Measurements from ENCODE around the gene RIOK3.
"Not testable (repeated sequence)": the region's sequence is repeated elsewhere in the genome, so short reads cannot be mapped to it uniquely, and the experiment has no call there.

RIOK3 gene

GRCh38 chr18:23495723-23496440 is 42.8 kb downstream of the RIOK3 start:
- DNase-seq (ENCODE audit: low spot score) = no peak

GRCh38 chr18:23498117-23498516 is 45.0 kb downstream of the RIOK3 start:
- no peak for DNase-seq (ENCODE audit: low spot score)

- peak; percentile 65 for DNase-seq (ENCODE audit: low spot score)
Measured at GRCh38 chr18:23498877-23499276, 45.8 kb downstream of the RIOK3 start.

- DNase-seq (ENCODE audit: low spot score) = no peak
Measured at GRCh38 chr18:23499291-23499781, 46.2 kb downstream of the RIOK3 start.

- DNase-seq (ENCODE audit: low spot score) = no peak
Measured at GRCh38 chr18:23501626-23502025, 48.5 kb downstream of the RIOK3 start.

DNA sequence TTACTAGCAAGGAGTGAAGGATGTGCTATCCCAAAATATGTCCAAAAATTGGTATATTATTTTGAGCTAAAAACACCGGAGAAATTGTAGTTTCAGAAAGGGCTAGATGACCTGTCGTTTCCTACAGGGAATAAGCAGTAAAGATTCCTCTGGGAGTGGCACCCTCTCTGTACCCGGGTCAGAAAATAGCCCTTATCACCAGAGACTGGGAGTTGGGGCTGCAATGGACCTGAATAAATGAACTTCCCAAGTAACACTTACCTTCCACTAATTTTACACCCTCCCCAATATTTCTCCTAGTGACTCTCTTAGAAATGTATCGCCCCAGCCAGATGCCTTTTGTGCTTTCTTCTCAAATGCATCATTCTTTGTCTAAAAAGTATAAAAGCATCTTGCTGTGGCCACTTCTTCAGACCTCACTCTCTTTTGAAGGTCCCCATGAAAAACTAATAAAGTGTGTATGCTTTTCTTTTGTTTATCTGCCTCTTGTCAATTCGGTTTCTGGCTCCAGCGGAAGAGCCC is 49.5 kb downstream of the RIOK3 start:
- no peak for DNase-seq (ENCODE audit: low spot score)

- DNase-seq (ENCODE audit: low spot score) = peak; percentile 97
Measured at GRCh38 chr18:23503038-23503962, 50.2 kb downstream of the RIOK3 start, which contains the start of gene RMC1. Gene RMC1 (plus strand): TSS chr18:23503511. CDS start chr18:23503619, 108 bp downstream.

GRCh38 chr18:23503963-23504344 is 50.9 kb downstream of the RIOK3 start:
- no peak for DNase-seq (ENCODE audit: low spot score)

DNA sequence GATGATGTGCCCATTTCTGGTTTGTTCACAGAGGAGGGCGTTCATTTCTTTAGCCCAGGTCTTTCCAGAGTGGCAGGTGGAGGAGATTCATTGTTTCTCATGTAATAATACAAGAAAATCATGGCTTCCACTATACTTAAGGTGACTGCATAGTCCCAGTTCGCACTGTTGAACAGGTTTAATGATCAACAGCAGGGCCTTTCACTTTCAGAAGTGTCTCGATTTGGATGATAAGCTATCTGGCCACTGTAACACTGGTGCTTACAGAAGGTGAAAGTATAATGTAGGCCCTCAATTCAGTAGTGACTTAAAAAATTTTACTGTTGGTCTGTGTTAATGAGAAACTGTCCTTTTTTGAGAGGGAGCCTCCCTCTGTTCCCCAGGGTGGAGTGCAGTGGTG is 51.6 kb downstream of the RIOK3 start:
- no peak for DNase-seq (ENCODE audit: low spot score)

- DNase-seq (ENCODE audit: low spot score) = no peak
Measured at GRCh38 chr18:23506393-23506792, 53.3 kb downstream of the RIOK3 start.

- not testable (repeated sequence) for DNase-seq (ENCODE audit: low spot score)
Measured at GRCh38 chr18:23510923-23511322, 57.8 kb downstream of the RIOK3 start.

DNA sequence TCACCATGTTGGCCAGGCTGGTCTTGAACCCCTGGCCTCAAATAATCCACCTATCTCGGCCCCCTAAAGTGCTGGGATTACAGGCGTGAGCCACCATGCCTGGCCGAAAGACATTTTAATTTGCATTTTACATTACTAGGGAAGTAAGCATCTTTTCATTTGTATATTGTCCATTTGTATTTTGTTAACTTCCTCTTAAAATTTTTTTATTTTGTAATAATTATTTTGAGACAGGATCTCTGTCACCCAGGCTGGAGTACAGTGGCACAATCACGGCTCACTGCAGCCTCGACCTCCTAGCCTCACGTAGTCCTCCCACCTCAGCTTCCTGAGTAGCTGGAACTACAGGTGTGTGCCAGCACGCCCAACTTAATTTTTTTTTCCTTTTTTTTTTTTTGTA is 59.1 kb downstream of the RIOK3 start:
- not testable (repeated sequence) for DNase-seq (ENCODE audit: low spot score)

DNA sequence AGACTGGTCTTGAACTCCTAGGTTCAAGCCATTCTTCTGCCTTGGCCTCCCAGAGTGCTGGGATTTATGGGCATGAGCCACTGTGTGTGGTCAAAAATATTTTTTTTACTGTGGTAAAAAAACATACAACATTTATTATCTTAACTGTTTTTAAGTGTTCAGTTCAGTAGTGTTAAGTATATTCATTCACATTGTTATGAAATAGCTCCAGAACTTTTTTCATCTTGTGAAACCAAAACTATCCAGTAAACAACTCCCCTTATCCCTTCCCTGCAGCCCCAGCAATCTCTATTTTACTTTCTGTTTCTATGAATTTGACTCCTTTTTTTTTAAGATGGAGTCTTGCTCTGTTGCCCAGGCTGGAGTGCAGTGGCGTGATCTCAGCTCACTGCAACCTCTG is 59.6 kb downstream of the RIOK3 start:
- DNase-seq (ENCODE audit: low spot score) = no peak

DNA sequence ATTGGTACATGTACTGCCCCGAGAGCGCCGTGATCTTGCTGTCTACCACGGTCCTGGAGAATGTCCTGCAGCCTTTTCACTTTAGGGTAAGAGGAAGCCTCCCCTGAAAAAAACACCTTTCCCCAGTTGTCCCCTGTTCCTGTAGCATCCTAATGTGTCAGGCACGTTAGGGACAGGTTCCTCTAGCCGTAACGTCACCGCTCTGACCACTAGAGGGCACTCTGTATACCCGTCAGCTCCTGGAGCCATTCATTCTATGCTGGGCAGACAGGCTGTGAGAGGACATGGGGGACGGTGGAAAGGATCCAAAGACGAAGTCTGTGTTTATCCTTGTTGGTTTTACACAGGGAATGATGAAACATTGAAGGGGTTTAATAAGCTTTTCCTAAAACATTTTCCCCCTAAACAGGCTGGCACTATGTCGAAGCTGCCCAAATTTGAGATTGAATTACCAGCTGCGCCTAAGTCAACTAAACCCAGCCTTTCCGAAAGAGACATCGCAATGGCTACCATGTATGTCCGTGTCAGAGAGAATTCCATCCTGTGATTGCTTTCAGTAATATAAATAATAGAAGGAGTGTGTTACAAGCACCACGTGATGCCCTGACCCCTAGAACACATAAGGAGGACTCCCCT is 62.9 kb downstream of the RIOK3 start:
- DNase-seq (ENCODE audit: low spot score) = peak; percentile 81

DNA sequence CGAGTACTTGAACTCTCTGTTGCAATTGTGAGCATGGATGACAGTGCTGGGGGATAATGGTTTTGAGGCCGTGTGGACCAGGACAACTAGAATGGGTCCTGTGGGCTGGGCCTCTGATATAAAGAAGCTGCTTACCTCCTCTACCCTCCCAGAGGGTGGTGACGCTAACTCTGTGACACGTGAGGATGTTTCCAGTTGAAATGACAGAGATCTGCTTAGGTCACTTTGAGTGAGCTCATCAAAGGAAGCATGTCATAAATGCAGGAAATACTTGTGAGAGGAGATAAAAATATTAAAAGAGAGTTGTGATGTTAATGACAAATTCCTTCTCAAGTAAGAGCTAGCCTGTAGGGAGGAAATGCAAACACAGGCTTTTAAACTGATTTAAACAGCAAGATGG is 66.6 kb downstream of the RIOK3 start:
- DNase-seq (ENCODE audit: low spot score) = no peak

GRCh38 chr18:23521271-23521670 is 68.2 kb downstream of the RIOK3 start:
- DNase-seq (ENCODE audit: low spot score) = no peak

- no peak for DNase-seq (ENCODE audit: low spot score)
Measured at GRCh38 chr18:23521907-23522306, 68.8 kb downstream of the RIOK3 start.

GRCh38 chr18:23523429-23524212 is 70.5 kb downstream of the RIOK3 start:
- DNase-seq (ENCODE audit: low spot score) = peak; percentile 61

GRCh38 chr18:23524213-23524707 is 71.2 kb downstream of the RIOK3 start:
- DNase-seq (ENCODE audit: low spot score) = no peak

DNA sequence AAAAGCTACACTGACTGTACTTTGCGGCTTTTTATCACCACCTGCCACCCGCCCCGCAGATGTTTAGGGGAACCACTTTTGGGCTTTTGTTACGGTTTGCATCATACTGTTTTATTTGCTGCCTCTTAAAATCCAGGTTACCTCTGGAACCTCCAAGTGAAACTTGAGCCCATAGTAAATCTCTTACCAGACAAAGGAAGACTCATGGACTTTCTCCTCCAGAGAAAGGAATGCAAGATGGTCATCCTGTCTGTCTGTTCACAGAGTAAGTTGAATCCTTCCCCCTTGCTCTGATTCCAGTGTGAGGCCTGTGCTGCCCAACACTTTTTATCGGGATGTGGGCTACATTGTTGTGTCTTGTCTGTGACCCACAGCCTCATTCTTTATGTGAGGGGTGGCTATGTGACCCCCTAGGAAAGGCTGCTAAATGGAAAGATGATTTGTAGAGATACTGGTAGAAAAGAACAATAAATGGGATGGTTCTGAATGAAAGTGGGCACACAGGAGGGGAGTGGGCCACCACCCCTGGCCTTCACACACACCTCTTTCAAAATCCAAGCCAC is 73.5 kb downstream of the RIOK3 start:
- no peak for DNase-seq (ENCODE audit: low spot score)

Measured in AG08395 (cell line).